IPS-NIHi7 (cell line): ENCODE measurements around the gene TMEM150B.

Experiments used
- DNase-seq: peaks from one replicate; pipeline ENCODE4 v3.0.0; 2012; ENCODE audit warnings: mixed read lengths; ENCODE audit errors: extremely low spot score

TMEM150B gene

GRCh38 chr19:55278391-55279135, 46.6 kb downstream of the TMEM150B start:
- no peak for DNase-seq

GRCh38 chr19:55277494-55277893, 47.6 kb downstream of the TMEM150B start:
- DNase-seq, result no peak

- DNase-seq, result no peak
Measured at GRCh38 chr19:55276720-55277430, 48.3 kb downstream of the TMEM150B start.

- DNase-seq, result no peak
Measured at GRCh38 chr19:55275851-55276719, 49.1 kb downstream of the TMEM150B start.

- no peak for DNase-seq
Measured at GRCh38 chr19:55273978-55274707, 51.0 kb downstream of the TMEM150B start.

- no peak for DNase-seq
Measured at GRCh38 chr19:55272142-55272541, 53.0 kb downstream of the TMEM150B start.

- DNase-seq, result no peak
Measured at GRCh38 chr19:55270172-55270942, 54.8 kb downstream of the TMEM150B start.

- no peak for DNase-seq
Measured at GRCh38 chr19:55269299-55269698, 55.8 kb downstream of the TMEM150B start.

GRCh38 chr19:55266840-55267239, 58.3 kb downstream of the TMEM150B start:
- DNase-seq, result no peak

GRCh38 chr19:55266404-55266803, 58.7 kb downstream of the TMEM150B start:
- DNase-seq, result no peak

GRCh38 chr19:55265723-55266386, 59.3 kb downstream of the TMEM150B start:
- no peak for DNase-seq

- no peak for DNase-seq
Measured at GRCh38 chr19:55265173-55265572, 60.0 kb downstream of the TMEM150B start.

- no peak for DNase-seq
Measured at GRCh38 chr19:55264531-55264930, 60.6 kb downstream of the TMEM150B start.
